HG02870 (cell line): ENCODE measurements around the gene SH3TC2.

ENCODE experiments used
- ATAC-seq: cut with Tn5 transposase; IDR thresholded peaks from one replicate; pipeline ENCODE4 v1.9.1; 2021; ENCODE audit warnings: mild to moderate bottlenecking, moderate library complexity; ENCODE audit not compliant: unreplicated experiment

Gene SH3TC2

GRCh38 chr5:148974642-148975327, 88.1 kb downstream of the SH3TC2 start:
- ATAC-seq, result no peak

GRCh38 chr5:148973455-148973854, 89.4 kb downstream of the SH3TC2 start:
- no peak for ATAC-seq

- ATAC-seq, result no peak
These were observed 89.9 kb downstream of the SH3TC2 start for GRCh38 chr5:148972974-148973374.

GRCh38 chr5:148972396-148972795, 90.5 kb downstream of the SH3TC2 start:
- no peak for ATAC-seq

GRCh38 chr5:148970876-148971275, 92.0 kb downstream of the SH3TC2 start:
- no peak for ATAC-seq

GRCh38 chr5:148970228-148970627, 92.6 kb downstream of the SH3TC2 start:
- no peak for ATAC-seq

- ATAC-seq, result no peak
These were observed 93.6 kb downstream of the SH3TC2 start for GRCh38 chr5:148969291-148969690.

- ATAC-seq, result no peak
These were observed 94.6 kb downstream of the SH3TC2 start for GRCh38 chr5:148968311-148968710.

GRCh38 chr5:148967783-148968182, 95.1 kb downstream of the SH3TC2 start:
- ATAC-seq, result no peak

GRCh38 chr5:148966938-148967337, 95.9 kb downstream of the SH3TC2 start:
- no peak for ATAC-seq

GRCh38 chr5:148966348-148966747, 96.5 kb downstream of the SH3TC2 start:
- no peak for ATAC-seq

GRCh38 chr5:148965511-148966265, 97.2 kb downstream of the SH3TC2 start:
- no peak for ATAC-seq

GRCh38 chr5:148963664-148964063, 99.2 kb downstream of the SH3TC2 start:
- no peak for ATAC-seq

GRCh38 chr5:148962761-148963324, 100.0 kb downstream of the SH3TC2 start:
- no peak for ATAC-seq

- no peak for ATAC-seq
These were observed 100.7 kb downstream of the SH3TC2 start for GRCh38 chr5:148962200-148962550.

GRCh38 chr5:148961261-148962199, 101.3 kb downstream of the SH3TC2 start:
- ATAC-seq, result no peak

- no peak for ATAC-seq
These were observed 102.6 kb downstream of the SH3TC2 start for GRCh38 chr5:148960070-148960769.

- no peak for ATAC-seq
These were observed 105.2 kb downstream of the SH3TC2 start for GRCh38 chr5:148957591-148958202.

- no peak for ATAC-seq
These were observed 106.1 kb downstream of the SH3TC2 start for GRCh38 chr5:148956477-148957385.
